ENCODE measurements around the gene CFAP73. TPM values are rescaled to one million over a fixed set of nuclear protein-coding genes. Genes with fewer than 3 reads are reported as not detected.

The CFAP73 gene
- total RNA-seq, 6 experiments from 2014 or later, result 0.15 TPM; not detected in 5

DNA sequence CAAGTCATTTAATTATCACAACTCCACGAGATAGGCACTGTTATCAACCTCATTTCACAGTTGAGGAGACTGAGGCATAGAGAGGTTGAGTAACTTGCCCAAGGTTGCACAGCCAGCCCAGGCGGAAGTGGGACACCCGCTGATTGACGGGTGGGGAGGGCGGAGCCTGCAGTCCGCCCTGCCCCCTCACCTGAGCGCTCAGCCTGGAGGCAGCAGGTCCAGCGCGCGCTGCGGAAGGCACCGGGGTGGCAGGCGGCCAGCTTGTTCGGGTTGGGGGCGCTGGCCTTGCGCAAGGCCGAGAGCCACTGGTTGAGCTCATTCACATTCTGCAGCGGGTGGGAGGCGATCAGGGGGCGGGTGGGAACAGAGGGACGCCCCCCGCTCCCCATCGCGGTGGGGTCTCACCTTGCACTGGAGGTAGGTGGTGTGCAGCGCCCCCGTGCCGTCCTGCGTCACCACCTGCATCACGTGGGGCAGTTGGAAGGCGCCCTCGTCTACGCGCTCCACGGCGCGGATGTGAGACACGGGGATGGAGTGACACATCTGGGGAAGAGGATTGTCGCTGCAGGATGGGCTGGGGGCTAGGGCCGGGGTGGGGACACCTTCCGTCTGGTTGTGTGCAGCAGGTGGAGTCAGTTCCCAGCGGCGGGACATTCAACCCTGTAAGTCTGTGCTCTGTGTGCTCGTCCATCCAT lies 45.6 kb upstream of the CFAP73 start:
- Histone ChIP-seq H3K36me3 (no peaks in the 10 kb centered on the region), H3K9me3 (no peaks in the 10 kb centered on the region), H3K4me3 (no peak overlapping the region), H3K27ac (no peak overlapping the region), H3K4me1 (peaks cover 0 to under 1% (median 0%) of the 10 kb centered on the region in 4 donors), H3K27me3 (no peaks in the 10 kb centered on the region)
- TF ChIP-seq, protein P1, sequence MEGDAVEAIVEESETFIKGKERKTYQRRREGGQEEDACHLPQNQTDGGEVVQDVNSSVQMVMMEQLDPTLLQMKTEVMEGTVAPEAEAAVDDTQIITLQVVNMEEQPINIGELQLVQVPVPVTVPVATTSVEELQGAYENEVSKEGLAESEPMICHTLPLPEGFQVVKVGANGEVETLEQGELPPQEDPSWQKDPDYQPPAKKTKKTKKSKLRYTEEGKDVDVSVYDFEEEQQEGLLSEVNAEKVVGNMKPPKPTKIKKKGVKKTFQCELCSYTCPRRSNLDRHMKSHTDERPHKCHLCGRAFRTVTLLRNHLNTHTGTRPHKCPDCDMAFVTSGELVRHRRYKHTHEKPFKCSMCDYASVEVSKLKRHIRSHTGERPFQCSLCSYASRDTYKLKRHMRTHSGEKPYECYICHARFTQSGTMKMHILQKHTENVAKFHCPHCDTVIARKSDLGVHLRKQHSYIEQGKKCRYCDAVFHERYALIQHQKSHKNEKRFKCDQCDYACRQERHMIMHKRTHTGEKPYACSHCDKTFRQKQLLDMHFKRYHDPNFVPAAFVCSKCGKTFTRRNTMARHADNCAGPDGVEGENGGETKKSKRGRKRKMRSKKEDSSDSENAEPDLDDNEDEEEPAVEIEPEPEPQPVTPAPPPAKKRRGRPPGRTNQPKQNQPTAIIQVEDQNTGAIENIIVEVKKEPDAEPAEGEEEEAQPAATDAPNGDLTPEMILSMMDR (IDR thresholded peaks at IDR 0.05), result no peak
- TF ChIP-seq POLR2A (IDR thresholded peaks at IDR 0.05), result no peak
- intact Hi-C loops (cut with DNase I), result no loop called here
- DNase-seq, result no peak
- WGBS (ENCODE audit: insufficient coverage, low coverage, low lambda C conversion rate, missing lambda C conversion rate), result 20% methylated on average over 3 of the region's 43 CpGs
- ATAC-seq, result peak; percentile 47 to 63 (median 60)

DNA sequence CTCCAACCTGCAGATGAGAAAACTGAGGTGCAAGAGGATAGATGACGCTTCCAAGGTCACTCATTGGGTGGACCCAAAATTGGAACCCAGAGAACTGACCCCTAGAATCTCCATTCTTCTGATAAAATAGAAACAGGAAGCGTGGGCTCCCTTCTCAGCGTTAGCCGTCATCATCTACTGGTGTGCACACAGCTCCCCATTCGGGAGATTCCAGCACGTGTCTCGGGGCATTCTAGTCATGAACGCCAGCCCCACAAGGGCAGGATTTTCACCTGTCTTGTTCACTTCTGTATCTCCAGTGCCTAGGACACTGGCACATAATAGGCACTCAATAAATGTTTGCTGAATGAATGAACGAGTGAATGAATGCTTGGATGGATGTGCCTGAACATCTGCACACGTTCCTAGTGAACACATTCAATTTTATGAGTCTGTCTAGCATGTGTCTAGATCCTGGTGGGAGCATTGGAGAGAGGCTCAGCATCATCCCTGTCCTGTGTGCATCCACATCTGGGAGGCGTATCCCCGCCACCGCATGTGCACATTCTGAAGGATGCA lies 44.5 kb upstream of the CFAP73 start:
- WGBS (ENCODE audit: insufficient coverage, low coverage, low lambda C conversion rate, missing lambda C conversion rate), result 73% methylated on average over 8 of the region's 13 CpGs
- no peaks in the 10 kb centered on the region for H3K4me1 ChIP-seq
- no peaks in the 10 kb centered on the region for H3K9me3 ChIP-seq
- TF ChIP-seq, protein P1 (IDR thresholded peaks at IDR 0.05), result no peak
- no peak for TF ChIP-seq POLR2A (IDR thresholded peaks at IDR 0.05)
- intact Hi-C loops (cut with DNase I), result no loop called here
- no peak for DNase-seq
- no peaks in the 10 kb centered on the region for H3K27me3 ChIP-seq
- H3K4me3 ChIP-seq, result no peak overlapping the region
- no peaks in the 10 kb centered on the region for H3K36me3 ChIP-seq
- no peak for ATAC-seq
- H3K27ac ChIP-seq, result no peak overlapping the region

DNA sequence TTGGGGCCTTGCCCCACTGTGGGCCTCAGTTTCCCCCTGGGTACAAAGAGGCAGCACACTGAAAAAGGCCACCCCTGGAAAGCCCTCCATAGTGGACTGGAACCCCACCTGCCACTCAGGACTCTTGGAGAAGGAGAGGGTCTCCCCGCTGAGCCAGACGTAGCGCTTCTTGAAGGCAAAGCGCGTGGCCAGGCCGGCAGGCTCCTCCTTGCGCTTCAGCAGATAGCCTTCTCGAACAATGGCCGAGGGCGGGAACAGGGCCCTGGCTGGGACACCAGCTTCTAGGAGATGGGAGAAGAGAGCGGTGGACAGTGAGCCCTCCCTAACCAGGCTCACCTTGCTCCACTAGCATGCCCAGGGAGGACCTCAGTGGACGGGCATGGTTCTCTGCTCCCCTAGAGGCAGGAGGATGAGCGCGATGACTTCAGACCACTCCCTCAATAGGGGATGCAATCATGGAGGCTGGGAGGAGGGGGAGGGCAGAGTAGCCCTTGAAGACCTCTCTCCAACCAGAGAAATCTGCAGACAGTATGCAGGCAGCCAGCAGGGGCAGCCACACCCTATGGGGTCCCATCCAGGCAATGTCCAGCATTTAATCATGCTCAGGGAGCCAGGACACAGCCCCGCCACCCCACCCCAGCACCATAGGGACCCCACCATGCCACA lies 43.8 kb upstream of the CFAP73 start:
- TF ChIP-seq, protein P1 (IDR thresholded peaks at IDR 0.05), result no peak
- no peak for TF ChIP-seq POLR2A (IDR thresholded peaks at IDR 0.05)
- Histone ChIP-seq H3K4me3 (no peak overlapping the region), H3K36me3 (no peaks in the 10 kb centered on the region), H3K4me1 (no peaks in the 10 kb centered on the region), H3K27ac (no peak overlapping the region), H3K9me3 (no peaks in the 10 kb centered on the region), H3K27me3 (no peaks in the 10 kb centered on the region)
- intact Hi-C loops (cut with DNase I), result no loop called here
- 87% methylated on average over 4 of the region's 15 CpGs for WGBS (ENCODE audit: insufficient coverage, low coverage, low lambda C conversion rate, missing lambda C conversion rate)
- no peak for ATAC-seq
- no peak for DNase-seq

DNA sequence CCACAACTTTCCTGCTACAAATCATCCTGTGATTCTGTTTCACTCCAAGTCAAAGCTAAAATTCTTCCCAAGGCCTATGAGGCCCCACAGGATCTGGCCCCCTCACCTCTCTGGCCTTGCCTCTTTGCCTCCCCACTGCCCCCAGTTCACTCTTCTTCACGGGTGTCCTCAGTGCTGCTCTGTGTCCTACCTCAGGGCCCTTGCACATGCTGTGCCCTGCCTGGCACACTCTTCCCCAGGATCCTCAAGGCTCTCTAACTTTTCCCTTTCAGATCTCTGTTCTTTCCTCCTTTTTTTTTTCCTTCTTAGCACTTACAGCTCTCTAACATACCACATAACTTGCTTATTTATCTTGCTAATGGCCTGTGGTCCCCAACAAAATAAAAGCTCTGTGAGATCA lies 43.2 kb upstream of the CFAP73 start:
- ATAC-seq, result no peak
- Histone ChIP-seq H3K4me1 (no peaks in the 10 kb centered on the region), H3K4me3 (no peak overlapping the region), H3K36me3 (no peaks in the 10 kb centered on the region), H3K27ac (no peak overlapping the region), H3K27me3 (no peaks in the 10 kb centered on the region), H3K9me3 (no peaks in the 10 kb centered on the region)
- WGBS (ENCODE audit: insufficient coverage, low coverage, low lambda C conversion rate, missing lambda C conversion rate), result 88% methylated on average over 1 of the region's 1 CpG
- intact Hi-C loops (cut with DNase I), result no loop called here
- TF ChIP-seq POLR2A (IDR thresholded peaks at IDR 0.05), result no peak
- TF ChIP-seq, protein P1 (IDR thresholded peaks at IDR 0.05), result no peak
- DNase-seq, result no peak

Data from right lobe of liver (tissue), 6 donors.